Activated CD4-positive, alpha-beta T cell treated with anti-CD3 and anti-CD28 coated beads, Interleukin-2, amount 50 U/mL, for 24 hours (primary cell): ENCODE results near the gene TRIM22.
"Not testable (repeated sequence)": the region's sequence is repeated elsewhere in the genome, so short reads cannot be mapped to it uniquely, and the experiment has no call there.

Source experiments
- DNase-seq, 2 donors: peaks; one replicate each; pipeline ENCODE4 v3.0.0-alpha.2; 2020; ENCODE audit warnings: low read depth in 1 of 2, low spot score in 1 of 2

TRIM22 gene

DNA sequence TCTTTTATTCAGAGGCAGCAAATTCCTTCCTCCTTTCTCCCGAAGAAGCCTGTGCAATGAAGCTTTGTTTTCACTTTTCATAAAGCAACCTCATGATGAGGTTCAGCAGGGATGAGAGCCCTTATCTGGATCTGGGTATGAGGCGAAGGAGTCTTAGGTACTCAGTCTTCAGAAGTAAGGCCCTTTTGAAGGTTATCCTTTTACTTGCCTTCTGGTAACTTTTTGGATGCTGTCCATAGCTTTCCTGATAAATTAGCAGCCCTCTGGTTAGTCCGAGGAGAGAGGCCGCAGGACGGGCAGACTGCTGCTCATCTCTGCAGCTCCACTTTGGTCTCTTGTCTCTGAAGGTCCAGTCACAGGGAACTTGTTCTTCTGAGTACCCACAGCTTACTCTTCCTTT, 1.1 kb downstream of the TRIM22 start:
- no peak for DNase-seq

DNA sequence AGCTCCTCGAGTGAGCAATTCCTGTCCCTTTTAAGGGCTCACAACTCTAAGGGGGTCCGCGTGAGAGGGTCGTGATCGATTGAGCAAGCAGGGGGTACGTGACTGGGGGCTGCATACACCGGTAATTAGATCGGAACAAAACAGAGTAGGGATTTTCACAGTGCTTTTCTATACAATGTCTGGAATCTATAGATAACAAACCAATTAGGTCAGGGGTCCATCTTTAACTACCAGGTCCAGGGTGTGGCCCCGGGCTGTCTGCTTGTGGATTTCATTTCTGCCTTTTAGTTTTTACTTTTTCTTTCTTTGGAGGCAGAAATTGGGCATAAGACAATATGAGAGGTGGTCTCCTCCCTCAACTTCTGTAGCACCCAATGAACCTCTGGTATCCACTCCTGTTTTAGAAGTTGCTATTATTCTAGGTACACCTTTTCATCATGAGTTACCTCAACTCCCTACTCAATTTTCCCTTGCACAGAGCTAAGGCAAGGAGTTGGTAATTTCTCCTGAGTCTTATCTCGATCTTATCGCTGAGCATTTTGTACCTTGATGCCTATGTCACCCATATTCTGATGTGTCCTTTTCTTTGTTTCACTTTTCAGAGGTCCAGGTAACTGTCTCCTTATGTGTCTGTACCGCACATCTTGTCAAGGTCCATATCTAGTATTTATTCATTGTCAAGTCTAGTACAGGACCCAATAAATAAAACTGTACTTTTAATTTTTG, 1.8 kb downstream of the TRIM22 start:
- not testable (repeated sequence) for DNase-seq

DNA sequence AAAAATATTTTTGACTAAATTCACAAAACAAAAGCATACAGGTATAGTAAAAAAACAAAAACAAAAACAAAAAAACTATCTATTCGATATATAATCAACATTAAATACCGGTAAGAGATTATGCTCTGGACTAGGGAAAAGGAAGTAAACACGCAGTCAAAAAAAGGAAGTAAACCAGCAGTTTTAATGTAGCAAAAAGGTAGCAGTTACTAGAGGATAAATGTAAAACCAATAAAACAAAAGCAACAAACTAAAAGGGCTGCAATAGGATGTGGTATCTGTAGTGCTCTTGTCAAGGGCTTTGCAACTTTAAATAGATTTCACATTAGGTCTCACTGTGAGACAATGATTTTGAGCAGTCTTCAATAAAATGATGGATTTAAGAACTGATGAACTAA, 2.4 kb downstream of the TRIM22 start:
- DNase-seq, result no peak

DNA sequence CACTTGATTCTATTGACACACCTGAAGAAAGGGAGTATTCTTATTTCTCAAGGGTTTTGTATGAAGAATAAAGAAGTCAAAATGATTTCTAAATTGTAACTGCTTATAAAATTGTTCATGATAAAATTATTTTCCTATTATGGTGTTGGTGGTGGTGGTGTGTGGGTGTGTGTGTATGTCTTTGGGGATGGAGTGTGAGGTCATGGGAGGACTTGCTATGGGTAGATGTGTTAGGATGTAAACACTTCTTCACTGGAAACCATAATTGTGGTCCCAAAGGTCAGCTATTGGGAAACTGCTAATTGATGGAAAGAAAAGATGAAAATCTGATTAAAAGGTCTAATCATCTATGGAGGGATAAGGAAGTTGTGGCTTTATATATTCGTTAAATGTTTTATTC, 5.1 kb downstream of the TRIM22 start:
- no peak for DNase-seq

DNA sequence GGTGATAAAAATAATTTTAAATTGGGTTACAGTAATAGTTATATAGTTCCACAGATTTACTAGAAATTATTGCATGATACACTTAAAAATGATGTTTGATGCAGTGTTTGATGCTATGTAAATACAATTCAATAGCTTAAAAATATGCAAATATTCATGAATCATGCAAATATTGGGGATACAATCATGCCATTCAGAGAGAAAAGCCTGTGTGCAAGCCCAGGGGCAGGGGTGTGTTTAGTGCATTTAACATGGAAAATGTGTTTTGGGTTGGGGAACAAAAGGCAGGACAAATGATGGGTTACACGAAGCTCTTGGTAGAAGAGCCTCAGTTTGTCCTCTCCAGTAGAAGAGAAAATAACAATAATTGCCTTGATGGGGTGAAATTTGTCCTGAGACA, 6.0 kb downstream of the TRIM22 start:
- DNase-seq, result no peak

DNA sequence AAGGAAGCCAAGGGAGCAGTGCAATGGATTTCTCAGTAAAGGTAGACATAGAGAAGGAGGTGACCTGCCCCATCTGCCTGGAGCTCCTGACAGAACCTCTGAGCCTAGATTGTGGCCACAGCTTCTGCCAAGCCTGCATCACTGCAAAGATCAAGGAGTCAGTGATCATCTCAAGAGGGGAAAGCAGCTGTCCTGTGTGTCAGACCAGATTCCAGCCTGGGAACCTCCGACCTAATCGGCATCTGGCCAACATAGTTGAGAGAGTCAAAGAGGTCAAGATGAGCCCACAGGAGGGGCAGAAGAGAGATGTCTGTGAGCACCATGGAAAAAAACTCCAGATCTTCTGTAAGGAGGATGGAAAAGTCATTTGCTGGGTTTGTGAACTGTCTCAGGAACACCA, 6.6 kb downstream of the TRIM22 start:
- DNase-seq, result no peak

DNA sequence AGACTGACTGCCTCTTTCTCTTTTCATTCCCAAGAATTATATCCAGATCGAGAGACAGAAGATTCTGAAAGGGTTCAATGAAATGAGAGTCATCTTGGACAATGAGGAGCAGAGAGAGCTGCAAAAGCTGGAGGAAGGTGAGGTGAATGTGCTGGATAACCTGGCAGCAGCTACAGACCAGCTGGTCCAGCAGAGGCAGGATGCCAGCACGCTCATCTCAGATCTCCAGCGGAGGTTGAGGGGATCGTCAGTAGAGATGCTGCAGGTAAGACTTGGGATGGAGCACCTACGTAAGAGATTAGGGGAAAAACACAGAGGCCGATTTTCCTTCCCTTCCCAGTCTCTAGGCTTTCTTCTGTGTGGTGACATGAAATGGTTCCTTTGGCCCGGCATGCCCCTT, 8.7 kb downstream of the TRIM22 start:
- DNase-seq, result no peak

DNA sequence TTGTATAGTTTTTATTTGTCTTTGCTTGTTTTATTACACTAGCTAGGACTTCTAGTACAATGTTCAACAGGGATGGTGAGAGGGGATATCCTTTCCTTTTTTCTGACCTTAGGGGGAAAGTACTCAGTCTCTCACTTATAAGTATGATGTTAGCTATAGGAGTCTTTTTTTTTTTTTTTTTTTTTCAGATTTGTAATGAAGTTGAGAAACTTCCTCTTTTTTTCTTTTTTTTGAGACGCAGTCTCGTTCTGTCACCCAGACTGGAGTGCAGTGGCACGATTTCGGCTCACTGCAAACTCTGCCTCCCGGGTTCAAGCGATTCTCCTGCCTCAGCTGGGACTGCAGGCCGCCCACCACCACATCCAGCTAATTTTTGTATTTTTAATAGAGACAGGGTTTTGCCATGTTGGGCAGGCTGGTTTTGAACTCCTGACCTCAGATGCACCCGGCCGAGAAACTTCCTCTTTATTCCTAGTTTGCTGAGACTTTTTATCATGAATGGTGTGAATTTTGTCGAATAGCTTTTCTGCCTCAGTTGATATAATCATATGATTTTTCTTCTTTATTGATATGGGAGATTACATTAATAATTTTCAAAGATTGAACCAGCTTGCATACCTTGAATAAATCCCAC, 10.9 kb downstream of the TRIM22 start:
- DNase-seq, result no peak

DNA sequence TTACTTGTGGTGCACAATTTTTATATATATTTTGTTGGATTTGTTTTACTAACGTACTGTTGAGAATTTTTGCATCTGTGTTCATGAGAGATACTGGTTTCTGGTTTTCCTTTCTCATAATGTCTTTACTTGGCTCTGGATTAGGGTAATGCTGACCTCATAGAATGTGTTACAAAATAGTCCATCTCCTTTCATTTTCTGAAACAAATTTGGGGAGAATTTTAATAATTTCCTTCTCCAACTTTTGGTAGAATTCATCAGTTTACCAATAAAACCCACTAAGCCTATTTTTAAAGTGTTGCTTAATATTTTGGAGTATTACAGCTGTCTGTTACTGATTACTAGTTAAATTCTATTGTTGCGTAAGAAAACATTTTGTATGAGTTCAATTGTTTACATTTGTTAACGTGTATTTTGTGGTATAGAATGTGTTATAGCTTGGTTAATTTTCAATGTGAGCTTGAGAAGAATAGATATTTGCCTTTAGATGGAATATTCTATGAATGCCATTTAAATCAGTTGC, 11.5 kb downstream of the TRIM22 start:
- no peak for DNase-seq

DNA sequence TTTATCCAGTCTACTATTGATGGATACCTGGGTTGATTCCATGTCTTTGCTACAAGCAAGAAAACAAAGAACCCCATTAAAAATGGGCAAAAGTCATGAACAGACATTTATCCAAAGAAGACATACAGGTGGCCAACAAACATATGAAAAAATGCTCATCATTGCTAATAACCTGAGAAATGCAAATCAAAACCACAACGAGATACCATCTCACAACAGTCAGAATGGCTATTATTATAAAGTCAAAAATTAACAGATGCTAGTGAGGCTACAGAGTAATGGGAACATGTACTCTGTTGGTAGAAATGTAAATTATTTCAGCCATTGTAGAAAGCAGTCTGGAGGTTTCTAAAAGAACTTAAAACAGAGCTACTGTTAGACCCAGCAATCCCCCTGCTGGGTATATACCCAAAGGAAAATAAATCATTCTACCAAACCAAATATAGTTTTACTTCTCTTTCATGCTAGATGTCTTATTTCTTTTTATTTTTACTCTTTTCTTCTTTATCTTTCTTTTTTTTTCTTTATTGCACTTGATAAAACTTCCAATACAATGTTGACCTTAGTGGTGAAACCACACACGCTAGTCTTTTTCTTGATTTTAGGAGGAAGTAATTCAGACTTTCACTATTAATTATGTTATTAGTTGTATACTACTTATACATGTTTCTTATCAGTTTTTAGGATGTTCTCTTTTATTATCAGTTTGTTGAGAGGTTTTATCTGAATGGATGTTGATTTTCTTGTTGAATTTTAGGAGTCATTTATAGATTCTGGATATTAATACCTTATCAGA, 14.3 kb downstream of the TRIM22 start:
- DNase-seq, result no peak

DNA sequence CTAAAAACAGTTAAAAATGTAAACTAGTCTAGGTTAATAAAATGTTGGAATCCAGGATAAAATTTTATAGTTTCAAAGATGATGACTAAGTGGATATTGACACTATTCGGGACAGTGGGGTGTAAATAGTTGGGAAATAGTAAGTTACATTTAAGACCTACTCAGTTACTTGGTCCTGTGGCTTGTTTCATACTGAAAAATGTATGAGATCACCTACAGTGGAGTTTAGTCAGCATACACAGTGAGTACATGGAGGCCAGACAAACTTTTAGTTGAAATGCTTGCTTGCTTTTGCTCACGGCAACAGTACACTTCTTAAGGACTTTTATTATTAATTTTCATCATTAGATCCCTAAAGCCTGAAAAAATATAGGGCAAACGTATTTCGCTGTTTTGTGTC, 16.1 kb downstream of the TRIM22 start:
- DNase-seq, result no peak

DNA sequence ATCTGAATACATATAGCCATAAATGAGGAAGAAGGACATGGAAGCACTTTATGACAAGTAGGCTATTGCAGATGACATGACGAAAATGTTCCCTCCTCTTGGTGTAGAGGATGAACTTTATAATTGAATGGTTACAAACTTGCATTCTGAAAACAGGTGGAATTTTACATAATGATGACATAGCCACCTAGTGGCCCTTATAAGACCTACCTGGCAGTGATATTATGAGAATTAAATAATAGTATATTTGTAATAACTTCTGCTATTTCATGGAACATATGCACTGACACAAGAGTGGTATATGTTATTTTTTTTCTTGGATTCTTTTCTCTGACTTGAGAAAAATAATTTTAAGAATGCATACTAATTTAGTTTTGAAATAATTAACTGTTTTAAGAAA, 22.9 kb downstream of the TRIM22 start:
- DNase-seq, result no peak

DNA sequence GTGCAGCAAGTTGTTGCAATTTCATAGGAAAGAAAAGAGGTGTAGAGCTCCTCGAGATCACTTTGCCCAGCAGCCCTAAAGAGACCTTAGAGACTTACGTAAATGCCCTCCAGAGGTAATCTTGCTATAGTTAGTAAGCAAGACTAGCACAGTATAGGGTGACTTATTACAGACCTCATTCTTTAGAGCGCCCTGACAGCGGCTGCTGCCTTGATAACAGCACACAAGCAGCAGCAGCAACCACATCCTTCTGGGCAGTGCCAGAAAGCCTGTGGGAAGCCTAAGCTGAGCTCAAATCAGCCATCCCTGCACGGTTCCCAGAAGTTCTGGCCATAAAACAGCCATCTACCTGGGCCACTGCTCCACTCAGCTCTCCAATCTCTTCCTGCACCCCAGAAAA, 24.1 kb downstream of the TRIM22 start:
- no peak for DNase-seq

DNA sequence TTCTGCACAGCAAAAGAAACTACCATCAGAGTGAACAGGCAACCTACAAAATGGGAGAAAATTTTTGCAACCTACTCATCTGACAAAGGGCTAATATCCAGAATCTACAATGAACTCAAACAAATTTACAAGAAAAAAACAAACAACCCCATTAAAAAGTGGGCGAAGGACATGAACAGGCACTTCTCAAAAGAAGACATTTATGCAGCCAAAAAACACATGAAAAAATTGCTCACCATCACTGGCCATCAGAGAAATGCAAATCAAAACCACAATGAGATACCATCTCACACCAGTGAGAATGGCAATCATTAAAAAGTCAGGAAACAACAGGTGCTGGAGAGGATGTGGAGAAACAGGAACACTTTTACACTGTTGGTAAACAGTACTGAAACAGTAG, 26.9 kb downstream of the TRIM22 start:
- DNase-seq, result not testable (repeated sequence)

DNA sequence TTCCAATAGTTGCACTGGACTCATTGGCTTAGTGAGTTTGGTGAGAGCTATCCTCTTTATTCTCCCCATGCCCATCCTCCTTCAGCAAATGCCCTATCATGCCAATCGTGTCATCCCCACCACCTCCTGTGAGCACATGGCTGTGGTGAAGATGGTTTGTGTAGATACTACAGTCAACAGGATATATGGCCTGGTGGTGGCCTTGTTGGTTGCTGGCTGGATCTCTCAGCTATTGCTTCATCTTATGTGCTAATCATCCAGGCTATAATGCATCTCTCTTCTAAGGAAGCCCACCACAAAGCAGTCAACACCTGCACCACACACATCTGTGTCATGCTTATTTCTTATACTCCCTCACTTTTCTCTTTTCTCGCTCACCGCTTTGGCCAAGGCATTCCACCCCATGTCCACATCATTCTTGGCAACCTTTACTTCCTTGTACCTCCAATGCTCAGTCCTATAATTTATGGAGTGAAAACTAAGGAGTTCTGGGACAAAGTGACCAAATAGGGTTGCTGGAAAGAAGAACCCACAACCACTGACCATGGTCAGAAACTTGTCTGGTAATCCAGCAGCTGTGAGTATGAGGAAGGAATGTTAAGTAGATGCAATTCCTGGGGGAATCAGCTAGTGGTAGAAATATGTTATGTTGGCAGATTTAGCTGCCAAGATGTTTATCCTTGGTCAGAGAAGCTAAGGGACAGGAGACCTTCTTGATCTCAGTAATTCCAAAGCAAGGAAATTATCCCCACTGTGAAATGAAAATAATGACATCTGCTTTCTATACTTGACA, 30.3 kb downstream of the TRIM22 start:
- DNase-seq, result no peak

DNA sequence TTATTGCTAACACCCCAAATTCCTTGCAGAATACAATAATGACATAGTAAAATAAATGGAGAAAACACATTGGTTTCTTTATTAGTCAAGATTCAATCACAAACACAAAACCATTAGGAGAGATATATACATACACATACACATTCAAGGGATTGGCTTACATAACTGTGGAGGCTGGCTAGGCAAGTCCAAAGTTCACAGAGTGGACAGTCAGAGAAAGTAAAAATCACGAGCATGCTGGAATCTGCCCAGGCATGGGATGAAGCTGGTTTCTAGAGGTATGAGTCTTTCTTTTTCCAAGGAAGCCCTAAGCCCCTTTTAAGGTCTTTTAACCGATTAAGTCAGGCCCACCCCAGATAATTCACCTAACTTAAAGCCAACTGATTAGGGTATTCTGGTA, 33.0 kb downstream of the TRIM22 start:
- DNase-seq, result no peak

DNA sequence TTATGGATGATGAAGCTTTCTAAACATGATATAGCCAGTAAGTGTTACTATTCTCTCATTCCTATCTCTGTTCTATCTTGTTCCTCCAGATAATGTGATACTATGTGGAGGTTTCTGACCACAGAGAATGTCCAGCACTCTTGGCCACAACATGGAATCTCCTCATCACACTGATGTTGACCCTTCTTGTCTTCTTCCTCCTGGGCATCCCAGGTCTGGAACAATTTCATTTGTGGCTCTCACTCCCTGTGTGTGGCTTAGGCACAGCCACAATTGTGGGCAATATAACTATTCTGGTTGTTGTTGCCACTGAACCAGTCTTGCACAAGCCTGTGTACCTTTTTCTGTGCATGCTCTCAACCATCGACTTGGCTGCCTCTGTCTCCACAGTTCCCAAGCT, 36.8 kb downstream of the TRIM22 start:
- no peak for DNase-seq

DNA sequence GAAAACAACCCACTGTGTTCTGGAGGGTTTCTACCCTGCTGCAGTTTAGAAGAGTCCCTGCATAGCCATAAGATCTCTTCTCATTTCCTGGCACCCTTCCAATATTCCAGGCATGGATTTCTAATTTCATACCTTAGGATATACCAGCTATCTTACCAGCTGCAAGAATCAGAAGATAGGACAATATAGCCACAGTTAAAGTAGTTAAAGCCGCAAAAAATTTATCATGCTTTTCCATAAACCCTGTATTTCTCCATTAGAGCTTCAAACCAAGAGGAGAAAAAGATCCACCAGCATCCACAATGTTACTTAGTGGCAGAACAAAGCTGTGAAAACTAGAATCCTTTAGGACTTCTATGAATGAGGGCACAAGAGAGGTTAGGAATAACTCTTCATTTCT, 38.1 kb downstream of the TRIM22 start:
- DNase-seq, result no peak

DNA sequence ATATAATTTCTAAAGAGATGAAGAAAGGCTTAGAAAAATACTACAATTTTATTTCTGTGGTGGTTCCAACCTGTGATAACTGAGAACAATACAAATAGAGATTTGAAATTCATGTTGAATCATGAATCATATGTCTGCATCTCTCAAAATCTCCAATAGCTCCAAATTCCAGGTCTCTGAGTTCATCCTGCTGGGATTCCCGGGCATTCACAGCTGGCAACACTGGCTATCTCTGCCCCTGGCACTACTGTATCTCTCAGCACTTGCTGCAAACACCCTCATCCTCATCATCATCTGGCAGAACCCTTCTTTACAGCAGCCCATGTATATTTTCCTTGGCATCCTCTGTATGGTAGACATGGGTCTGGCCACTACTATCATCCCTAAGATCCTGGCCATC, 46.8 kb downstream of the TRIM22 start, which contains the start of gene OR56B1:
Gene OR56B1 (plus strand): TSS at position 53 of the 400 bp plus-strand sequence. CDS start 69 bp downstream, at position 122.
- DNase-seq, result no peak

DNA sequence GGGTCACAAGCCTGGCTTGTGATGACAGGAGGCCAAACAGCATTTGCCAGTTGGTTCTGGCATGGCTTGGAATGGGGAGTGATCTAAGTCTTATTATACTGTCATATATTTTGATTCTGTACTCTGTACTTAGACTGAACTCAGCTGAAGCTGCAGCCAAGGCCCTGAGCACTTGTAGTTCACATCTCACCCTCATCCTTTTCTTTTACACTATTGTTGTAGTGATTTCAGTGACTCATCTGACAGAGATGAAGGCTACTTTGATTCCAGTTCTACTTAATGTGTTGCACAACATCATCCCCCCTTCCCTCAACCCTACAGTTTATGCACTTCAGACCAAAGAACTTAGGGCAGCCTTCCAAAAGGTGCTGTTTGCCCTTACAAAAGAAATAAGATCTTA, 47.5 kb downstream of the TRIM22 start:
- DNase-seq, result no peak
